HEK293 (cell line): ENCODE measurements around the gene NAALADL2.

Experiments used
- CTCF ChIA-PET: fragments of 350-600 bp; formaldehyde crosslinking; extraction: SDS; loops from one replicate; lab custom pipeline; 2021; ENCODE audit warnings: antibody characterized with exemption; lab: Yijun Ruan, JAX
- POLR2A ChIA-PET: fragments of 300-600 bp; formaldehyde crosslinking; extraction: SDS; loops from one replicate; lab custom pipeline; 2020; ENCODE audit warnings: antibody characterized with exemption, inconsistent platforms; lab: Yijun Ruan, JAX
- H3K27ac ChIP-seq: fragments of 200-500 bp; sonication (Bioruptor generic); 2 replicates; pipeline ENCODE4 v1.5.1; 2014; ENCODE audit warnings: low read depth, low read length, control low read depth, inconsistent platforms; ENCODE audit errors: extremely low read depth
- H3K36me3 ChIP-seq, 2 experiments: fragments of 200-500 bp in 1 of 2; sonication (Bioruptor generic) in 1 of 2; 1 replicate in 1 of 2; 2 replicates in 1 of 2; pipeline ENCODE4 v1.5.1; 2014 to 2017; ENCODE audit warnings: inconsistent platforms in 2 of 2, low read length in 2 of 2; ENCODE audit not compliant: control insufficient read depth in 2 of 2, insufficient read depth in 1 of 2
- H3K4me1 ChIP-seq: fragments of 200-500 bp; sonication (Bioruptor generic); 2 replicates; pipeline ENCODE4 v1.5.1; 2014; ENCODE audit warnings: mild to moderate bottlenecking, low read length, inconsistent platforms; ENCODE audit not compliant: control insufficient read depth, insufficient read depth
- H3K4me3 ChIP-seq: 2 replicates; pipeline ENCODE4 v1.5.1; 2011; ENCODE audit warnings: low read depth, mild to moderate bottlenecking, control low read depth, low read length, moderate library complexity
- H3K9me3 ChIP-seq: fragments of 200-500 bp; sonication (Bioruptor generic); 2 replicates; pipeline ENCODE4 v1.5.1; 2014; ENCODE audit warnings: low read depth, low read length, inconsistent platforms; ENCODE audit not compliant: control insufficient read depth, insufficient read depth
- GLIS2 ChIP-seq: fragments of 450-650 bp; formaldehyde crosslinking; IDR thresholded peaks from 2 replicates; pipeline ENCODE4 v1.5.1; 2016; ENCODE audit warnings: missing biosample characterization, missing genetic modification characterization
- KLF16 ChIP-seq: fragments of 450-650 bp; formaldehyde crosslinking; IDR thresholded peaks from 2 replicates; pipeline ENCODE4 v1.5.1; 2017; ENCODE audit warnings: missing biosample characterization, missing genetic modification characterization
- KLF8 ChIP-seq: fragments of 450-650 bp; formaldehyde crosslinking; IDR thresholded peaks from 2 replicates; pipeline ENCODE4 v1.5.1; 2016; ENCODE audit warnings: missing biosample characterization, missing genetic modification characterization
- PATZ1 ChIP-seq: fragments of 450-650 bp; formaldehyde crosslinking; IDR thresholded peaks from 2 replicates; pipeline ENCODE4 v1.5.1; 2016; ENCODE audit warnings: missing biosample characterization, missing genetic modification characterization
- TCF7L2 ChIP-seq: IDR thresholded peaks from 2 replicates; pipeline ENCODE4 v1.6.1; 2011; ENCODE audit warnings: low read depth, mild to moderate bottlenecking, inconsistent platforms, low read length, moderate library complexity, borderline replicate concordance
- YY2 ChIP-seq: fragments of 450-650 bp; formaldehyde crosslinking; IDR thresholded peaks from 2 replicates; pipeline ENCODE4 v1.5.1; 2016; ENCODE audit warnings: missing biosample characterization, missing genetic modification characterization
- ZBTB1 ChIP-seq: fragments of 450-650 bp; formaldehyde crosslinking; IDR thresholded peaks from 2 replicates; pipeline ENCODE4 v1.5.1; 2016; ENCODE audit warnings: missing biosample characterization, missing genetic modification characterization
- ZIC2 ChIP-seq: fragments of 450-650 bp; formaldehyde crosslinking; IDR thresholded peaks from 2 replicates; pipeline ENCODE4 v1.5.1; 2016; ENCODE audit warnings: missing biosample characterization, missing genetic modification characterization
- ZNF146 ChIP-seq: fragments of 450-650 bp; formaldehyde crosslinking; IDR thresholded peaks from 2 replicates; pipeline ENCODE4 v1.5.1; 2016; ENCODE audit warnings: missing biosample characterization, missing genetic modification characterization
- ZNF16 ChIP-seq: fragments of 450-650 bp; formaldehyde crosslinking; IDR thresholded peaks from 2 replicates; pipeline ENCODE4 v1.5.1; 2016; ENCODE audit warnings: low read depth, missing biosample characterization, missing genetic modification characterization
- ZNF2 ChIP-seq: fragments of 450-650 bp; formaldehyde crosslinking; IDR thresholded peaks from 2 replicates; pipeline ENCODE4 v1.5.1; 2016; ENCODE audit warnings: missing biosample characterization, missing genetic modification characterization
- ZNF211 ChIP-seq: fragments of 450-650 bp; formaldehyde crosslinking; IDR thresholded peaks from 2 replicates; pipeline ENCODE4 v1.5.1; 2016; ENCODE audit warnings: low read depth, missing biosample characterization, missing genetic modification characterization
- ZNF221 ChIP-seq: fragments of 450-650 bp; formaldehyde crosslinking; IDR thresholded peaks from 2 replicates; pipeline ENCODE4 v1.5.1; 2017; ENCODE audit warnings: missing biosample characterization, missing genetic modification characterization, borderline replicate concordance
- ZNF223 ChIP-seq: fragments of 450-650 bp; formaldehyde crosslinking; IDR thresholded peaks from 2 replicates; pipeline ENCODE4 v1.5.1; 2016; ENCODE audit warnings: missing biosample characterization, missing genetic modification characterization
- ZNF24 ChIP-seq: fragments of 450-650 bp; formaldehyde crosslinking; IDR thresholded peaks from 2 replicates; pipeline ENCODE4 v1.5.1; 2016; ENCODE audit warnings: missing biosample characterization, missing genetic modification characterization
- ZNF26 ChIP-seq: fragments of 450-650 bp; formaldehyde crosslinking; IDR thresholded peaks from 2 replicates; pipeline ENCODE4 v1.5.1; 2016; ENCODE audit warnings: missing biosample characterization, missing genetic modification characterization
- ZNF350 ChIP-seq: fragments of 450-650 bp; formaldehyde crosslinking; IDR thresholded peaks from 2 replicates; pipeline ENCODE4 v1.5.0; 2017; ENCODE audit warnings: missing biosample characterization, mild to moderate bottlenecking, missing genetic modification characterization
- ZNF404 ChIP-seq: fragments of 450-650 bp; formaldehyde crosslinking; IDR thresholded peaks from 2 replicates; pipeline ENCODE4 v1.5.1; 2017; ENCODE audit warnings: missing biosample characterization, missing genetic modification characterization
- ZNF488 ChIP-seq: fragments of 450-650 bp; formaldehyde crosslinking; IDR thresholded peaks from 2 replicates; pipeline ENCODE4 v1.5.1; 2016; ENCODE audit warnings: missing biosample characterization, missing genetic modification characterization
- ZNF510 ChIP-seq: fragments of 450-650 bp; formaldehyde crosslinking; IDR thresholded peaks from 2 replicates; pipeline ENCODE4 v1.5.1; 2018; ENCODE audit warnings: mild to moderate bottlenecking, missing genetic modification characterization, missing biosample characterization; ENCODE audit not compliant: insufficient replicate concordance
- ZNF670 ChIP-seq: fragments of 450-650 bp; formaldehyde crosslinking; IDR thresholded peaks from 2 replicates; pipeline ENCODE4 v1.5.1; 2016; ENCODE audit warnings: missing biosample characterization, missing genetic modification characterization, low read depth
- ZNF777 ChIP-seq: fragments of 450-650 bp; formaldehyde crosslinking; IDR thresholded peaks from 2 replicates; pipeline ENCODE4 v1.5.1; 2017; ENCODE audit warnings: missing biosample characterization, missing genetic modification characterization, borderline replicate concordance
- ZSCAN16 ChIP-seq: fragments of 450-650 bp; formaldehyde crosslinking; IDR thresholded peaks from 2 replicates; pipeline ENCODE4 v1.5.1; 2016; ENCODE audit warnings: missing biosample characterization, missing genetic modification characterization
- TF ChIP-seq, protein P1 (sequence below): IDR thresholded peaks from 2 replicates; pipeline ENCODE4 v1.6.1; 2011; ENCODE audit warnings: mild to moderate bottlenecking, low read depth, low read length, borderline replicate concordance

Gene NAALADL2

DNA sequence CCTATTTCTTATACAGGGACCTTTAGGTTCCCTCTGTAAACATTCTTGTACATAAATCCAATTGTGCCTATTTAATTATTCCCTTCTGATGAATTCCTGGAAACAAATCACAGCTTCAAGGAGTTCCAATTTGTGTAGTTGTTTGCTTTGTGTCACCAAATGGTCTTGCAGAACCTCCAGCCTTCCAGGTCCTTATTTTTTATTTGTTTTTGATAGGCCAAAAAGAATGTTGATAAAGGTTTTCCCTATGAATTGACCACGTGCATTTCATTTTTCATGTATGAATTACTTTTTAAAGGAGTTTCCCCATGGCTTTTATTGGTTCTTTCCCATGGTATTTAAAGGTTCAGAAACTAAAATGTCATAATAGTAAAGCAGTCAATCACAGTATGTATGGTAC is 243.0 kb downstream of the NAALADL2 start:
- Histone ChIP-seq H3K4me3 (no peak overlapping the region), H3K36me3 (no peaks in the 10 kb centered on the region), H3K27ac (no peak overlapping the region), H3K9me3 (no peaks in the 10 kb centered on the region), H3K4me1 (no peaks in the 10 kb centered on the region)
- TF ChIP-seq ZNF16 (tag by site-specific recombination) (no peak), ZNF146 (tag by site-specific recombination) (no peak), ZBTB1 (tag by site-specific recombination) (no peak), GLIS2 (tag by site-specific recombination) (no peak), ZNF777 (tag by site-specific recombination) (no peak), KLF16 (tag by site-specific recombination) (no peak), ZNF670 (tag by site-specific recombination) (no peak), ZNF510 (tag by site-specific recombination) (no peak), ZIC2 (tag by site-specific recombination) (no peak), ZNF26 (no peak)
- ChIA-PET POLR2A (no interaction called here), CTCF (no interaction called here)

DNA sequence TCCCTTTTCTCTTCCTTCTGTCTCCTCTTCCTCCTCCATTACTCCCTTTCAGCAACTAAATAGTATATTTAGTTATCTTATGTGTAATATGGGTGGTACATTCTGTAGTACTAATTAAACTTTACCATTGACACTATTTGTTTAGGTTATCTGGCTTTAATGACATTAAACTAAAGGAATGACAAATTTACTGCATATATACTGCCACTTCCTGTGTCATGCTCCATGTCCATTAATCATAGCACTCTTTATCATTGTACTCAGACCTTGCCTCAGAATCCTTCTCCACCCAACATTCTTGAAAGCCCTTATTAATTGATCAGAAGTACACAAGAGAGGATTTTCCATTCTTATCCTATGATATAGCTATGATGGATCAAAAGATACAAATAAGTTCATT is 244.2 kb downstream of the NAALADL2 start:
- H3K36me3 ChIP-seq: no peaks in the 10 kb centered on the region
- no peaks in the 10 kb centered on the region for H3K4me1 ChIP-seq
- TF ChIP-seq ZNF223 (no peak), ZNF221 (no peak), PATZ1 (tag by site-specific recombination) (no peak), ZNF2 (tag by site-specific recombination) (no peak), TCF7L2 (no peak), ZNF211 (tag by site-specific recombination) (no peak), ZNF488 (tag by site-specific recombination) (no peak), ZNF24 (no peak), ZNF350 (tag by site-specific recombination) (no peak), ZNF404 (tag by site-specific recombination) (no peak), KLF8 (tag by site-specific recombination) (no peak), ZIC2 (tag by site-specific recombination) (no peak), ZSCAN16 (tag by site-specific recombination) (no peak), YY2 (tag by site-specific recombination) (no peak)
- TF ChIP-seq, protein P1, sequence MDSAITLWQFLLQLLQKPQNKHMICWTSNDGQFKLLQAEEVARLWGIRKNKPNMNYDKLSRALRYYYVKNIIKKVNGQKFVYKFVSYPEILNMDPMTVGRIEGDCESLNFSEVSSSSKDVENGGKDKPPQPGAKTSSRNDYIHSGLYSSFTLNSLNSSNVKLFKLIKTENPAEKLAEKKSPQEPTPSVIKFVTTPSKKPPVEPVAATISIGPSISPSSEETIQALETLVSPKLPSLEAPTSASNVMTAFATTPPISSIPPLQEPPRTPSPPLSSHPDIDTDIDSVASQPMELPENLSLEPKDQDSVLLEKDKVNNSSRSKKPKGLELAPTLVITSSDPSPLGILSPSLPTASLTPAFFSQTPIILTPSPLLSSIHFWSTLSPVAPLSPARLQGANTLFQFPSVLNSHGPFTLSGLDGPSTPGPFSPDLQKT: no peak
- TF ChIP-seq, all 188 proteins: peak for 0
- no peaks in the 10 kb centered on the region for H3K9me3 ChIP-seq
- ChIA-PET POLR2A (no interaction called here), CTCF (no interaction called here)
- H3K27ac ChIP-seq: no peak overlapping the region
- no peak overlapping the region for H3K4me3 ChIP-seq
